Gastroesophageal sphincter (tissue), 4 donors: ENCODE data around the gene TANGO6. TPM values are rescaled to one million over a fixed set of nuclear protein-coding genes. Genes with fewer than 3 reads are reported as not detected.

Experiments
- ATAC-seq: fragments of 150-250 bp; one replicate; pipeline ENCODE4 v1.9.1; 2016; ENCODE audit warnings: mild to moderate bottlenecking, moderate library complexity
- H3K27ac ChIP-seq, 4 donors: fragments of 200-600 bp; sonication (generic) in 3 of 4; 1 replicate in 3 of 4; 2 replicates in 1 of 4; pipeline ENCODE4 v1.5.1; 2016 to 2019
- H3K27me3 ChIP-seq: fragments of 200-600 bp; sonication (generic); one replicate; pipeline ENCODE4 v1.5.1; 2019
- H3K36me3 ChIP-seq, 2 donors: fragments of 200-600 bp; sonication (generic); one replicate each; pipeline ENCODE4 v1.5.1; 2019; ENCODE audit warnings: control low read depth in 1 of 2
- H3K4me1 ChIP-seq, 3 donors: fragments of 200-600 bp; sonication (generic); 1 replicate in 2 of 3; 2 replicates in 1 of 3; pipeline ENCODE4 v1.5.1; 2016 to 2019; ENCODE audit warnings: control low read depth in 2 of 3
- H3K4me3 ChIP-seq, 2 donors: fragments of 200-600 bp; sonication (generic); one replicate each; pipeline ENCODE4 v1.5.1; 2019; ENCODE audit warnings: mild to moderate bottlenecking in 1 of 2, moderate library complexity in 1 of 2
- H3K9me3 ChIP-seq, 3 donors: fragments of 200-600 bp; sonication (generic); one replicate each; pipeline ENCODE4 v1.5.1; 2017 to 2019; ENCODE audit warnings: control low read depth in 2 of 3
- EP300 ChIP-seq: sonication (generic); formaldehyde crosslinking; IDR thresholded peaks from one replicate; pipeline ENCODE4 v1.6.1; 2017; ENCODE audit warnings: antibody characterized with exemption, mild to moderate bottlenecking
- POLR2A ChIP-seq, 2 donors: fragments of 450-650 bp; IDR thresholded peaks; one replicate each; pipeline ENCODE4 v1.6.1; 2017; ENCODE audit warnings: antibody characterized with exemption in 2 of 2, mild to moderate bottlenecking in 2 of 2, moderate library complexity in 1 of 2
- POLR2AphosphoS5 ChIP-seq: sonication (generic); formaldehyde crosslinking; IDR thresholded peaks from one replicate; pipeline ENCODE4 v1.6.1; 2017; ENCODE audit warnings: antibody characterized with exemption
- WGBS, 2 donors: methylation state at CpG; one replicate each; pipeline ENCODE4 v1.1.5; 2018; ENCODE audit warnings: low coverage in 1 of 2; 5-methylcytosine and 5-hydroxymethylcytosine counted together
- total RNA-seq, 4 donors: library from RNA; depleted of rRNA; stranded (reverse); fragments of >200 nt; gene quantifications; one replicate each; pipeline ENCODE4 v1.1.0, GENCODE V29; 2016
- TF ChIP-seq, protein P1 (sequence below), 4 experiments: fragments of 200-600 bp in 2 of 4; fragments of 450-650 bp in 2 of 4; sonication (generic) in 1 of 4; IDR thresholded peaks; one replicate each; pipeline ENCODE4 v1.5.1; 2017 to 2019; ENCODE audit warnings: antibody characterized with exemption in 4 of 4, mild to moderate bottlenecking in 2 of 4, moderate library complexity in 2 of 4

Gene TANGO6
- total RNA-seq, 4 donors from 2014 or later = 19.5 to 29.7 (median 21.0) TPM

- Histone ChIP-seq H3K27me3 (no peaks in the 10 kb centered on the region), H3K9me3 (no peaks in the 10 kb centered on the region), H3K27ac (no peak overlapping the region), H3K4me3 (no peak overlapping the region), H3K36me3 (no peaks in the 10 kb centered on the region), H3K4me1 (no peaks in the 10 kb centered on the region)
- no peak for ATAC-seq
- TF ChIP-seq EP300 (no peak), POLR2A (IDR thresholded peaks at IDR 0.05) (no peak), POLR2AphosphoS5 (no peak)
- TF ChIP-seq, protein P1, sequence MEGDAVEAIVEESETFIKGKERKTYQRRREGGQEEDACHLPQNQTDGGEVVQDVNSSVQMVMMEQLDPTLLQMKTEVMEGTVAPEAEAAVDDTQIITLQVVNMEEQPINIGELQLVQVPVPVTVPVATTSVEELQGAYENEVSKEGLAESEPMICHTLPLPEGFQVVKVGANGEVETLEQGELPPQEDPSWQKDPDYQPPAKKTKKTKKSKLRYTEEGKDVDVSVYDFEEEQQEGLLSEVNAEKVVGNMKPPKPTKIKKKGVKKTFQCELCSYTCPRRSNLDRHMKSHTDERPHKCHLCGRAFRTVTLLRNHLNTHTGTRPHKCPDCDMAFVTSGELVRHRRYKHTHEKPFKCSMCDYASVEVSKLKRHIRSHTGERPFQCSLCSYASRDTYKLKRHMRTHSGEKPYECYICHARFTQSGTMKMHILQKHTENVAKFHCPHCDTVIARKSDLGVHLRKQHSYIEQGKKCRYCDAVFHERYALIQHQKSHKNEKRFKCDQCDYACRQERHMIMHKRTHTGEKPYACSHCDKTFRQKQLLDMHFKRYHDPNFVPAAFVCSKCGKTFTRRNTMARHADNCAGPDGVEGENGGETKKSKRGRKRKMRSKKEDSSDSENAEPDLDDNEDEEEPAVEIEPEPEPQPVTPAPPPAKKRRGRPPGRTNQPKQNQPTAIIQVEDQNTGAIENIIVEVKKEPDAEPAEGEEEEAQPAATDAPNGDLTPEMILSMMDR (IDR thresholded peaks at IDR 0.05) = no peak
Observed at GRCh38 chr16:68991075-68991474, 147.7 kb downstream of the TANGO6 start.

DNA sequence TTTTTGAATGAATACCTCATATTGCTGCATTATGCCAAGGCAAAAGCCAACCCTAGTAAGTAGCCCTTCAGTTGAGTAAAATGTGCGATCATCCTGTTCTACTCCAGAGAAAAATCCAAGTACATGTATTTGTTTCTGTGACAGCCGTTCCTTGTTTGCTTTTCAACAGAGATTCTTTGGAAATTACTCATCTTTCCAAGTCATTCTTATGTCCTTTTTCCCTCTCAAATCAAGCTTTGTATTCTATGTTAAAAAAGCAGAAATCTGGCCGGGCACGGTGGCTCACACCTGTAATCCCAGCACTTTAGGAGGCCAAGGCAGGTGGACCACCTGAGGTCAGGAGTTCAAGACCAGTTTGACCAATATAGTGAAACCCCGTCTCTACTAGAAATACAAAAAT, 149.2 kb downstream of the TANGO6 start:
- Histone ChIP-seq H3K27ac (no peak overlapping the region), H3K4me1 (no peaks in the 10 kb centered on the region), H3K4me3 (no peak overlapping the region), H3K27me3 (no peaks in the 10 kb centered on the region), H3K9me3 (no peaks in the 10 kb centered on the region), H3K36me3 (no peaks in the 10 kb centered on the region)
- TF ChIP-seq, protein P1 (IDR thresholded peaks at IDR 0.05) = no peak
- TF ChIP-seq POLR2A (IDR thresholded peaks at IDR 0.05) (no peak), EP300 (no peak), POLR2AphosphoS5 (no peak)
- ATAC-seq = no peak
- WGBS, 2 donors = 60 to 67% methylated on average over 3 to 4 of the region's 5 CpGs

DNA sequence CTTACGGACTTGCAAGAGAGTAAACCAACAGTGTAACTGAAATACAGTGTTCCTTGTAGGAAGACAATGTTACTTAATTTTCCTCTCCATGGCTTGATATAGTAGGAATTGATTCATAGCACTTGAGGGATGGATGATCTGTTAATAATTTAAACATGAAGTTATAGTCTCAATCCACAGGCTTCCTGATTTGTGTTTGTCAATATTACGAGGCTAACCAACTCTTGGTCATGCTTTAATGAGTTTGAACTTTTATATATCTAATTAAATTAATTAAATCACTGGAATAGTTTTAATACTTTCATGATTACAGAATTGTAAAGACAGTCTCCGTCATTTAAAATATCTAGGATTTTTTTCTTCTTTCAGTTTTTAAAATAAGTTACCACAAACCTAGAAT, 150.1 kb downstream of the TANGO6 start:
- TF ChIP-seq POLR2A (IDR thresholded peaks at IDR 0.05) = no peak
- TF ChIP-seq EP300 = no peak
- no peak for TF ChIP-seq POLR2AphosphoS5
- TF ChIP-seq, protein P1 (IDR thresholded peaks at IDR 0.05) = no peak
- no peak for ATAC-seq
- H3K9me3 ChIP-seq = no peaks in the 10 kb centered on the region
- no peaks in the 10 kb centered on the region for H3K36me3 ChIP-seq
- no peak overlapping the region for H3K4me3 ChIP-seq
- H3K27me3 ChIP-seq = no peaks in the 10 kb centered on the region
- WGBS, 2 donors = 89 to 92% methylated on average over 3 of the region's 3 CpGs
- no peaks in the 10 kb centered on the region for H3K4me1 ChIP-seq
- no peak overlapping the region for H3K27ac ChIP-seq

- Histone ChIP-seq H3K4me3 (no peak overlapping the region), H3K9me3 (no peaks in the 10 kb centered on the region), H3K36me3 (no peaks in the 10 kb centered on the region), H3K27me3 (no peaks in the 10 kb centered on the region), H3K4me1 (no peaks in the 10 kb centered on the region), H3K27ac (no peak overlapping the region)
- WGBS, 2 donors = 30 to 43% methylated on average over 1 of the region's 1 CpG
- TF ChIP-seq EP300 = no peak
- no peak for TF ChIP-seq POLR2AphosphoS5
- no peak for TF ChIP-seq POLR2A (IDR thresholded peaks at IDR 0.05)
- TF ChIP-seq, protein P1 (IDR thresholded peaks at IDR 0.05) = no peak
- no peak for ATAC-seq
Observed at GRCh38 chr16:68993885-68994284, 150.6 kb downstream of the TANGO6 start.

DNA sequence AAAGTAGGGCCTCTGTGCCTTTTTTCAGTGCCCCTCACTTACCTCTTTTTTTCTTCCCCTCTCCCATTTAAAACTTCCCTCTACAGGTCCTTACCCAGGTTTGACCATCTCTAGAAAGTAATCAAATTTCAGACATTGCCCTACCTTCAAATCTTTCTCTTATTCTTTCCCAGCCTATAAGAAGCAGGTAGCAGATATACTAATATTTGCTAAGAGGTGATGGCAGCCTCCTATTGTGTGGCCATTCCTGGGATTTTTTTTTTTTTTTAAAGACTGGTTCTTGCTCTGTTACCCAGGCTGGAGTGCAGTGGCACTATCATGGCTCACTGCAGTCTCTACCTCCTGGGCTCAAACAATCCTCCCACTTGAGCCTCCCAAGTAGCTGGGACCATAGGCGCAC, 151.0 kb downstream of the TANGO6 start:
- Histone ChIP-seq H3K27me3 (no peaks in the 10 kb centered on the region), H3K4me3 (no peak overlapping the region), H3K36me3 (no peaks in the 10 kb centered on the region), H3K4me1 (no peaks in the 10 kb centered on the region), H3K9me3 (no peaks in the 10 kb centered on the region), H3K27ac (no peak overlapping the region)
- ATAC-seq = no peak
- 100% methylated on average over 1 of the region's 1 CpG; no CpG with 5 or more reads in 1 of the 2 donors for WGBS, 2 donors
- TF ChIP-seq EP300 (no peak), POLR2AphosphoS5 (no peak), POLR2A (IDR thresholded peaks at IDR 0.05) (no peak)
- TF ChIP-seq, protein P1 (IDR thresholded peaks at IDR 0.05) = no peak
